Measurements from ENCODE around the gene SFXN3.

The SFXN3 gene

DNA sequence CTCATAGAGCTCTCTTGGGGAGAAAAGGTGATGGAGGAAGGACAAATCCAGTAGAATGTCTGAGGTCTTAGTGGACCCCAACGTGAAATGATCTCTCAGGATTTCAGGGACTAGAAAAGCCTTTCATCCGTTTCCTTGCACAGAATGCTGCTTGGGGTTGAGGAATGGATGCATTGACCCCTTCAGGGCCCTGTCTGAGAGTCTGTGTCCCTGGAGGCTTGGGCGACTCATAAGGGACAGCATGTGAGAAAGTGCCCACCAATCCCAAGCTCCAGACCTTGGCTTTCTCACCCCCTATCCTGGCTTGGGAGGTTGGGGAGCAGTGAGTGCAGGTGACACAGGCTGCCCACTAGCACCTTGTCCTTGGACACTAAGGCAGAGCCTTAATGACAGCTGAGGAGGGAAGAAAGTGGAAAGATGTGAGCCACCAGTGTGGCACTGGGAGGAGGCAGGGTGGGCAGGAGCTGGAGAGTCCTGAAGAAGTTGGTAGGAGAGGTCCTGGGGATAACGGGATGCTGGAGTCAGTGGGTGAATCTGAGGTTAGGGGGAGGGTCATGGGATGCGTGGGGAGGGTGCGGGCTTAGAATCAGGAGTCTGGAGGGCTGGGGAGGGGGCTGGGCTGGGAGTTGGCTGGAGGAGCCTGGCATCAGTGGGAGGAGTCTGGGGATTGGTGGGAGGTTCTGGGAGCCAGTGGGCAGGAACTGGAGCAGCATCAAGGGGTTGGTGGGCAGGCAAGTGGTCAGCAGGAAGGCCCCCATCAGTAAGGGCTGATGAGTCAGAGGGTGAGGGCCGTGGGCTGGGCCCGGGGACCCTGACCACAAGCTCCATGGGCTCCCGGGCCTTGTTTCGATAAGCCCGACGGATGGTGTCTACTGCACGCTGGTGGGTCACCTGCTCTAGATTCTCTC, 22.9 kb upstream of the SFXN3 start:
- TF ChIP-seq CSDC2 (CRISPR knock-in tag; IDR thresholded peaks at IDR 0.05) (no peak), GLIS3 (CRISPR knock-in tag; IDR thresholded peaks at IDR 0.05) (no peak), RARB (CRISPR knock-in tag; IDR thresholded peaks at IDR 0.05) (no peak), ZNF8 (CRISPR knock-in tag; IDR thresholded peaks at IDR 0.05) (no peak), TOX (CRISPR knock-in tag; IDR thresholded peaks at IDR 0.05; ENCODE audit: borderline replicate concordance) (no peak), SNAI2 (CRISPR knock-in tag; IDR thresholded peaks at IDR 0.05) (no peak), ISL1 (CRISPR knock-in tag; IDR thresholded peaks at IDR 0.05) (no peak)
- TF ChIP-seq, protein P1, sequence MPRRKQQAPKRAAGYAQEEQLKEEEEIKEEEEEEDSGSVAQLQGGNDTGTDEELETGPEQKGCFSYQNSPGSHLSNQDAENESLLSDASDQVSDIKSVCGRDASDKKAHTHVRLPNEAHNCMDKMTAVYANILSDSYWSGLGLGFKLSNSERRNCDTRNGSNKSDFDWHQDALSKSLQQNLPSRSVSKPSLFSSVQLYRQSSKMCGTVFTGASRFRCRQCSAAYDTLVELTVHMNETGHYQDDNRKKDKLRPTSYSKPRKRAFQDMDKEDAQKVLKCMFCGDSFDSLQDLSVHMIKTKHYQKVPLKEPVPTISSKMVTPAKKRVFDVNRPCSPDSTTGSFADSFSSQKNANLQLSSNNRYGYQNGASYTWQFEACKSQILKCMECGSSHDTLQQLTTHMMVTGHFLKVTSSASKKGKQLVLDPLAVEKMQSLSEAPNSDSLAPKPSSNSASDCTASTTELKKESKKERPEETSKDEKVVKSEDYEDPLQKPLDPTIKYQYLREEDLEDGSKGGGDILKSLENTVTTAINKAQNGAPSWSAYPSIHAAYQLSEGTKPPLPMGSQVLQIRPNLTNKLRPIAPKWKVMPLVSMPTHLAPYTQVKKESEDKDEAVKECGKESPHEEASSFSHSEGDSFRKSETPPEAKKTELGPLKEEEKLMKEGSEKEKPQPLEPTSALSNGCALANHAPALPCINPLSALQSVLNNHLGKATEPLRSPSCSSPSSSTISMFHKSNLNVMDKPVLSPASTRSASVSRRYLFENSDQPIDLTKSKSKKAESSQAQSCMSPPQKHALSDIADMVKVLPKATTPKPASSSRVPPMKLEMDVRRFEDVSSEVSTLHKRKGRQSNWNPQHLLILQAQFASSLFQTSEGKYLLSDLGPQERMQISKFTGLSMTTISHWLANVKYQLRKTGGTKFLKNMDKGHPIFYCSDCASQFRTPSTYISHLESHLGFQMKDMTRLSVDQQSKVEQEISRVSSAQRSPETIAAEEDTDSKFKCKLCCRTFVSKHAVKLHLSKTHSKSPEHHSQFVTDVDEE (CRISPR knock-in tag; IDR thresholded peaks at IDR 0.05), result no peak
- TF ChIP-seq, protein P2, sequence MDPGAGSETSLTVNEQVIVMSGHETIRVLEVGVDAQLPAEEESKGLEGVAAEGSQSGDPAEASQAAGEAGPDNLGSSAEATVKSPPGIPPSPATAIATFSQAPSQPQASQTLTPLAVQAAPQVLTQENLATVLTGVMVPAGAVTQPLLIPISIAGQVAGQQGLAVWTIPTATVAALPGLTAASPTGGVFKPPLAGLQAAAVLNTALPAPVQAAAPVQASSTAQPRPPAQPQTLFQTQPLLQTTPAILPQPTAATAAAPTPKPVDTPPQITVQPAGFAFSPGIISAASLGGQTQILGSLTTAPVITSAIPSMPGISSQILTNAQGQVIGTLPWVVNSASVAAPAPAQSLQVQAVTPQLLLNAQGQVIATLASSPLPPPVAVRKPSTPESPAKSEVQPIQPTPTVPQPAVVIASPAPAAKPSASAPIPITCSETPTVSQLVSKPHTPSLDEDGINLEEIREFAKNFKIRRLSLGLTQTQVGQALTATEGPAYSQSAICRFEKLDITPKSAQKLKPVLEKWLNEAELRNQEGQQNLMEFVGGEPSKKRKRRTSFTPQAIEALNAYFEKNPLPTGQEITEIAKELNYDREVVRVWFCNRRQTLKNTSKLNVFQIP (CRISPR knock-in tag; IDR thresholded peaks at IDR 0.05; ENCODE audit: borderline replicate concordance, low read depth), result no peak
- TF ChIP-seq, protein P3, sequence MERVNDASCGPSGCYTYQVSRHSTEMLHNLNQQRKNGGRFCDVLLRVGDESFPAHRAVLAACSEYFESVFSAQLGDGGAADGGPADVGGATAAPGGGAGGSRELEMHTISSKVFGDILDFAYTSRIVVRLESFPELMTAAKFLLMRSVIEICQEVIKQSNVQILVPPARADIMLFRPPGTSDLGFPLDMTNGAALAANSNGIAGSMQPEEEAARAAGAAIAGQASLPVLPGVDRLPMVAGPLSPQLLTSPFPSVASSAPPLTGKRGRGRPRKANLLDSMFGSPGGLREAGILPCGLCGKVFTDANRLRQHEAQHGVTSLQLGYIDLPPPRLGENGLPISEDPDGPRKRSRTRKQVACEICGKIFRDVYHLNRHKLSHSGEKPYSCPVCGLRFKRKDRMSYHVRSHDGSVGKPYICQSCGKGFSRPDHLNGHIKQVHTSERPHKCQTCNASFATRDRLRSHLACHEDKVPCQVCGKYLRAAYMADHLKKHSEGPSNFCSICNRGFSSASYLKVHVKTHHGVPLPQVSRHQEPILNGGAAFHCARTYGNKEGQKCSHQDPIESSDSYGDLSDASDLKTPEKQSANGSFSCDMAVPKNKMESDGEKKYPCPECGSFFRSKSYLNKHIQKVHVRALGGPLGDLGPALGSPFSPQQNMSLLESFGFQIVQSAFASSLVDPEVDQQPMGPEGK (CRISPR knock-in tag; IDR thresholded peaks at IDR 0.05; ENCODE audit: borderline replicate concordance), result no peak
- no peak for ATAC-seq

DNA sequence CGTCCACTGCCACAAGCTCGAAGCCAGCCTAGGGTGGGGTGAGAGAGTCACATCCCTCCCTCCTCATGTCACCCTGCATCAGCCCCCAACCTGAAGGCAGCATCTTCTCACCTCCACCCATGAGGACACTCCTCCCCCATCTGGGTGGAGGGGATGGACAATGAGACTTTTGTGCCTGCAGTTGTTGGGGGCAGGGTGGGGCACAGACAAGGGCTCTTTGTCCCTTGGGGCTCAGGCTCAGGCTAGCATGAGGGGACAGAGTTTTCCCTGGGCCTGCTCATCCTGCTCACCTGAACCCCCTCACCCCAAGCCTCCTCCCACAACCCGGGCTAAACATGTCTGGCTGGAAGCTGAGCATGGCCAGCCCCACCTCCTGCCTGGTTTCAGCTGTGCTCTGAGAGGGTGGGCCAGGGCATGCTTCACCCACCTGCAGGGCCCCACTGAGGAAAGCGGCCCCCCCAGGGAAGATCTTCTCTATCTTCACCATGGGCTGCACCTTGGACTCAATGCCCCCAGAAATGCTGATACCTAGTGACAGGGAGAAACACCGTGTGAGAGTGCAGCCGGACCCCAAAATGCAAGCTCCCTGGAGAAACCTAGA, 22.1 kb upstream of the SFXN3 start:
- no peak for TF ChIP-seq TOX (CRISPR knock-in tag; IDR thresholded peaks at IDR 0.05; ENCODE audit: borderline replicate concordance)
- TF ChIP-seq, protein P4, sequence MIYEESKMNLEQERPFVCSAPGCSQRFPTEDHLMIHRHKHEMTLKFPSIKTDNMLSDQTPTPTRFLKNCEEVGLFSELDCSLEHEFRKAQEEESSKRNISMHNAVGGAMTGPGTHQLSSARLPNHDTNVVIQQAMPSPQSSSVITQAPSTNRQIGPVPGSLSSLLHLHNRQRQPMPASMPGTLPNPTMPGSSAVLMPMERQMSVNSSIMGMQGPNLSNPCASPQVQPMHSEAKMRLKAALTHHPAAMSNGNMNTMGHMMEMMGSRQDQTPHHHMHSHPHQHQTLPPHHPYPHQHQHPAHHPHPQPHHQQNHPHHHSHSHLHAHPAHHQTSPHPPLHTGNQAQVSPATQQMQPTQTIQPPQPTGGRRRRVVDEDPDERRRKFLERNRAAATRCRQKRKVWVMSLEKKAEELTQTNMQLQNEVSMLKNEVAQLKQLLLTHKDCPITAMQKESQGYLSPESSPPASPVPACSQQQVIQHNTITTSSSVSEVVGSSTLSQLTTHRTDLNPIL (CRISPR knock-in tag; IDR thresholded peaks at IDR 0.05; ENCODE audit: low read depth), result no peak
- TF ChIP-seq ZFP30 (CRISPR knock-in tag; IDR thresholded peaks at IDR 0.05), result no peak
- no peak for TF ChIP-seq OSR1 (CRISPR knock-in tag; IDR thresholded peaks at IDR 0.05)
- TF ChIP-seq RARB (CRISPR knock-in tag; IDR thresholded peaks at IDR 0.05), result no peak
- no peak for ATAC-seq

DNA sequence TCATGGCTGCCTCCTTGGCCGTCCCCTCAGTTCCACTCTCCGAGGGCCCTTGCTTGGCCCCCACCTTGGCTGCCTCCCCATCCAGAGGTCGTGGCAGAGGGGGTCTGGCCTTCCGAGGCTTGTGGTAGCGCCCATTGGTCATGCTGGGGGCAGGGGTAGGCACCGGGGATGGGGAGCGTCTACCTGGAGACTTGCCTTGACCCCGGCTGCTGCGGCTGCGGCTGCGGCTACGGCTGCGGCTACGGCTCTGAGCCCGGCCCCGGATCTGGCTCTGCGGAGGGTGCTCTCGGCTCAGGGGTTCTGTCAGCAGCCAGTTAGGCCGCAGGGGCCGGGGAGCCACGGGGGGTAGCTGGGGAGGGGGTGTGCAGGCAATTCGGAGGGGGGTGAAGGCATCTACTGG, 20.7 kb upstream of the SFXN3 start:
- no peak for ATAC-seq
- no peak for TF ChIP-seq SNAI2 (CRISPR knock-in tag; IDR thresholded peaks at IDR 0.05)
- TF ChIP-seq BACH2 (CRISPR knock-in tag; IDR thresholded peaks at IDR 0.05; ENCODE audit: borderline replicate concordance), result no peak
- TF ChIP-seq RARB (CRISPR knock-in tag; IDR thresholded peaks at IDR 0.05), result no peak
- TF ChIP-seq ESRRG (CRISPR knock-in tag; IDR thresholded peaks at IDR 0.05), result no peak
- TF ChIP-seq, protein P1 (CRISPR knock-in tag; IDR thresholded peaks at IDR 0.05), result no peak
- TF ChIP-seq GLIS3 (CRISPR knock-in tag; IDR thresholded peaks at IDR 0.05), result no peak
- no peak for TF ChIP-seq ZFP30 (CRISPR knock-in tag; IDR thresholded peaks at IDR 0.05)
- TF ChIP-seq TOX (CRISPR knock-in tag; IDR thresholded peaks at IDR 0.05; ENCODE audit: borderline replicate concordance), result no peak
- no peak for TF ChIP-seq PPARA (CRISPR knock-in tag; IDR thresholded peaks at IDR 0.05; ENCODE audit: borderline replicate concordance)
- TF ChIP-seq ISL1 (CRISPR knock-in tag; IDR thresholded peaks at IDR 0.05), result no peak
- TF ChIP-seq ZFP3 (CRISPR knock-in tag; IDR thresholded peaks at IDR 0.05), result no peak
- TF ChIP-seq, protein P2 (CRISPR knock-in tag; IDR thresholded peaks at IDR 0.05; ENCODE audit: borderline replicate concordance, low read depth), result no peak
- TF ChIP-seq, protein P3 (CRISPR knock-in tag; IDR thresholded peaks at IDR 0.05; ENCODE audit: borderline replicate concordance), result no peak
- TF ChIP-seq, protein P5, sequence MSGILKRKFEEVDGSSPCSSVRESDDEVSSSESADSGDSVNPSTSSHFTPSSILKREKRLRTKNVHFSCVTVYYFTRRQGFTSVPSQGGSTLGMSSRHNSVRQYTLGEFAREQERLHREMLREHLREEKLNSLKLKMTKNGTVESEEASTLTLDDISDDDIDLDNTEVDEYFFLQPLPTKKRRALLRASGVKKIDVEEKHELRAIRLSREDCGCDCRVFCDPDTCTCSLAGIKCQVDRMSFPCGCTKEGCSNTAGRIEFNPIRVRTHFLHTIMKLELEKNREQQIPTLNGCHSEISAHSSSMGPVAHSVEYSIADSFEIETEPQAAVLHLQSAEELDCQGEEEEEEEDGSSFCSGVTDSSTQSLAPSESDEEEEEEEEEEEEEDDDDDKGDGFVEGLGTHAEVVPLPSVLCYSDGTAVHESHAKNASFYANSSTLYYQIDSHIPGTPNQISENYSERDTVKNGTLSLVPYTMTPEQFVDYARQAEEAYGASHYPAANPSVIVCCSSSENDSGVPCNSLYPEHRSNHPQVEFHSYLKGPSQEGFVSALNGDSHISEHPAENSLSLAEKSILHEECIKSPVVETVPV (CRISPR knock-in tag; IDR thresholded peaks at IDR 0.05), result no peak
